ENCODE measurements around the gene SMS. TPM values are rescaled to one million over a fixed set of nuclear protein-coding genes. Genes with fewer than 3 reads are reported as not detected.

Gene SMS
- total and polyA plus RNA-seq, 2 experiments from 2014 or later, result 185 to 274 TPM

GRCh38 chrX:22032506-22032905 lies 92.0 kb downstream of the SMS start (continued):
- TF ChIP-seq ZNF462 (CRISPR knock-in tag; IDR thresholded peaks at IDR 0.05) (no peak), ZNF114 (CRISPR knock-in tag; IDR thresholded peaks at IDR 0.05) (no peak), ETS1 (IDR thresholded peaks at IDR 0.05) (no peak), CREB1 (CRISPR knock-in tag; IDR thresholded peaks at IDR 0.05; ENCODE audit: low read depth) (no peak)

GRCh38 chrX:22033818-22034217 lies 93.3 kb downstream of the SMS start:
- Mint-ChIP-seq H3K27me3 (ENCODE audit: insufficient read depth, low read depth, poor library complexity) (no peaks in the 10 kb centered on the region), H3K4me1 (peaks cover 23% of the 10 kb centered on the region), H3K4me3 (no peak overlapping the region), H3K36me3 (ENCODE audit: low read depth) (no peaks in the 10 kb centered on the region), H3K9me3 (no peaks in the 10 kb centered on the region), H3K27ac (no peak overlapping the region)
- no peak overlapping the region for H2AFZ ChIP-seq
- no peak overlapping the region for H3K4me2 ChIP-seq
- ATAC-seq (no peak), DNase-seq (ENCODE audit: low spot score) (no peak)
- H3K27ac ChIP-seq (ENCODE audit: low read depth), result no peak overlapping the region
- no peak overlapping the region for H3K4me3 ChIP-seq
- no peaks in the 10 kb centered on the region for H3K27me3 ChIP-seq (ENCODE audit: insufficient read depth)
- H3F3A ChIP-seq (replicated peaks; ENCODE audit: low read depth), result no peaks in the 10 kb centered on the region
- no peaks in the 10 kb centered on the region for H4K20me1 ChIP-seq (replicated peaks; ENCODE audit: insufficient read depth)
- no peaks in the 10 kb centered on the region for H3K79me2 ChIP-seq (replicated peaks; ENCODE audit: insufficient read depth)
- no peaks in the 10 kb centered on the region for H3K36me3 ChIP-seq (ENCODE audit: insufficient read depth)
- no peaks in the 10 kb centered on the region for H3K9me2 ChIP-seq (ENCODE audit: insufficient read depth)
- peaks cover 8% of the 10 kb centered on the region for H3K4me1 ChIP-seq (ENCODE audit: insufficient read depth)
- TF ChIP-seq CREB1 (CRISPR knock-in tag; IDR thresholded peaks at IDR 0.05; ENCODE audit: low read depth), result no peak
- TF ChIP-seq STAT1 (IDR thresholded peaks at IDR 0.05; ENCODE audit: unreplicated experiment), result no peak
- no peak for TF ChIP-seq EZH2 (IDR thresholded peaks at IDR 0.05; ENCODE audit: low read depth, unreplicated experiment)
- no peak for TF ChIP-seq ETS1 (IDR thresholded peaks at IDR 0.05)
- no peak for TF ChIP-seq EZH2phosphoT487 (IDR thresholded peaks at IDR 0.05; ENCODE audit: unreplicated experiment)
- TF ChIP-seq ZNF114 (CRISPR knock-in tag; IDR thresholded peaks at IDR 0.05), result no peak
- TF ChIP-seq ZNF331 (CRISPR knock-in tag; IDR thresholded peaks at IDR 0.05; ENCODE audit: low read depth), result no peak
- no peak for TF ChIP-seq CTCF (conservative IDR thresholded peaks at IDR 0.05; ENCODE audit: low read depth in 2 of 2)
- TF ChIP-seq REST (IDR thresholded peaks at IDR 0.05; ENCODE audit: unreplicated experiment), result no peak
- TF ChIP-seq JUNB (IDR thresholded peaks at IDR 0.05; ENCODE audit: unreplicated experiment), result no peak
